Suprapubic skin (tissue), 4 donors: ENCODE measurements around the gene GNB5.

ENCODE experiments used
- EP300 ChIP-seq: sonication (generic); formaldehyde crosslinking; IDR thresholded peaks from one replicate; pipeline ENCODE4 v1.6.1; 2017; ENCODE audit warnings: antibody characterized with exemption
- POLR2AphosphoS5 ChIP-seq, 3 donors: sonication (generic); formaldehyde crosslinking; IDR thresholded peaks; one replicate each; pipeline ENCODE4 v1.6.1; 2017; ENCODE audit warnings: antibody characterized with exemption in 3 of 3
- TF ChIP-seq, protein P1 (sequence below), 2 donors: fragments of 200-600 bp in 1 of 2; fragments of 450-650 bp in 1 of 2; sonication (generic) in 1 of 2; IDR thresholded peaks; one replicate each; pipeline ENCODE4 v1.5.1; 2016 to 2019; ENCODE audit warnings: antibody characterized with exemption in 2 of 2, mild to moderate bottlenecking in 1 of 2, moderate library complexity in 1 of 2

DNA sequence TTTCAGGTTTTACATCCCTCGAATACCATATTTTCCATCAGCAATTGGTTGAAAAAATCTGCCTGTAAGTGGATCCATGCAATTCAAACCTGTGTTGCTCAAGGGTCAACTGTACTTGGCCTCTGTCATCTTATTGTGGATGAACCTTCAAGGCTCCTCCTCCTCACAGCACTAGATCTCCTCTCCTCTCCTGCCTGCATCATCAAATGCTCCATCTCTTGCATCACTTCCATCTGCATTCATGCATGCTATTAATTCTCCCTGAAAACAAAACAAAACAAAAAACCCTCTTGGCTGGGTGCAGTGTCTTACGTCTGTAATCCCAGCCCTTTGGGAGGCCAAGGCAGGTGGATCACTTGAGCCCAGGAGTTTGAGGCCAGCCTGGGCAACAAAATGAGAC lies 88.7 kb downstream of the GNB5 start:
- TF ChIP-seq, protein P1, sequence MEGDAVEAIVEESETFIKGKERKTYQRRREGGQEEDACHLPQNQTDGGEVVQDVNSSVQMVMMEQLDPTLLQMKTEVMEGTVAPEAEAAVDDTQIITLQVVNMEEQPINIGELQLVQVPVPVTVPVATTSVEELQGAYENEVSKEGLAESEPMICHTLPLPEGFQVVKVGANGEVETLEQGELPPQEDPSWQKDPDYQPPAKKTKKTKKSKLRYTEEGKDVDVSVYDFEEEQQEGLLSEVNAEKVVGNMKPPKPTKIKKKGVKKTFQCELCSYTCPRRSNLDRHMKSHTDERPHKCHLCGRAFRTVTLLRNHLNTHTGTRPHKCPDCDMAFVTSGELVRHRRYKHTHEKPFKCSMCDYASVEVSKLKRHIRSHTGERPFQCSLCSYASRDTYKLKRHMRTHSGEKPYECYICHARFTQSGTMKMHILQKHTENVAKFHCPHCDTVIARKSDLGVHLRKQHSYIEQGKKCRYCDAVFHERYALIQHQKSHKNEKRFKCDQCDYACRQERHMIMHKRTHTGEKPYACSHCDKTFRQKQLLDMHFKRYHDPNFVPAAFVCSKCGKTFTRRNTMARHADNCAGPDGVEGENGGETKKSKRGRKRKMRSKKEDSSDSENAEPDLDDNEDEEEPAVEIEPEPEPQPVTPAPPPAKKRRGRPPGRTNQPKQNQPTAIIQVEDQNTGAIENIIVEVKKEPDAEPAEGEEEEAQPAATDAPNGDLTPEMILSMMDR (IDR thresholded peaks at IDR 0.05): no peak
- TF ChIP-seq EP300 (no peak), POLR2AphosphoS5 (IDR thresholded peaks at IDR 0.05) (peak in 1 of 3 donors; percentile 50)
